Ammon's horn (tissue), 1 donor: ENCODE results near the gene TTLL11.

Experiments
- DNase-seq: peaks from one replicate; pipeline ENCODE4 v3.0.0-alpha.2; 2016; ENCODE audit warnings: low spot score

Gene TTLL11

GRCh38 chr9:122109035-122109813, 16.1 kb upstream of the TTLL11 start:
- DNase-seq = no peak

- peak; percentile 39 for DNase-seq
Observed at GRCh38 chr9:122107291-122107805, 14.2 kb upstream of the TTLL11 start.

GRCh38 chr9:122106576-122106975, 13.5 kb upstream of the TTLL11 start:
- DNase-seq = no peak

GRCh38 chr9:122103985-122104384, 10.9 kb upstream of the TTLL11 start:
- no peak for DNase-seq

- no peak for DNase-seq
Observed at GRCh38 chr9:122102156-122102555, 9.0 kb upstream of the TTLL11 start.

GRCh38 chr9:122100756-122101155, 7.6 kb upstream of the TTLL11 start:
- DNase-seq = no peak

- peak; percentile 82 for DNase-seq
Observed at GRCh38 chr9:122099271-122099869, 6.3 kb upstream of the TTLL11 start.

GRCh38 chr9:122097679-122098315, 4.7 kb upstream of the TTLL11 start:
- DNase-seq = no peak

- DNase-seq = no peak
Observed at GRCh38 chr9:122096620-122097415, 3.7 kb upstream of the TTLL11 start.

- DNase-seq = peak; percentile 65
Observed at GRCh38 chr9:122095010-122095767, 2.1 kb upstream of the TTLL11 start.

GRCh38 chr9:122091682-122092592, 1.2 kb downstream of the TTLL11 start:
- DNase-seq = no peak

- no peak for DNase-seq
Observed at GRCh38 chr9:122090981-122091380, 2.1 kb downstream of the TTLL11 start.

- no peak for DNase-seq
Observed at GRCh38 chr9:122090287-122090883, 2.7 kb downstream of the TTLL11 start.

- DNase-seq = no peak
Observed at GRCh38 chr9:122088880-122089706, 4.0 kb downstream of the TTLL11 start.

GRCh38 chr9:122087406-122088200, 5.5 kb downstream of the TTLL11 start:
- peak; percentile 53 for DNase-seq

- DNase-seq = no peak
Observed at GRCh38 chr9:122086873-122087272, 6.2 kb downstream of the TTLL11 start.

GRCh38 chr9:122085260-122085659, 7.8 kb downstream of the TTLL11 start:
- no peak for DNase-seq

- no peak for DNase-seq
Observed at GRCh38 chr9:122084026-122084675, 9.0 kb downstream of the TTLL11 start.
